GM19452 (cell line): ENCODE measurements around the gene TXLNB.

Source experiments
- ATAC-seq: cut with Tn5 transposase; IDR thresholded peaks from one replicate; pipeline ENCODE4 v1.9.1; 2021; ENCODE audit not compliant: unreplicated experiment

Gene TXLNB

DNA sequence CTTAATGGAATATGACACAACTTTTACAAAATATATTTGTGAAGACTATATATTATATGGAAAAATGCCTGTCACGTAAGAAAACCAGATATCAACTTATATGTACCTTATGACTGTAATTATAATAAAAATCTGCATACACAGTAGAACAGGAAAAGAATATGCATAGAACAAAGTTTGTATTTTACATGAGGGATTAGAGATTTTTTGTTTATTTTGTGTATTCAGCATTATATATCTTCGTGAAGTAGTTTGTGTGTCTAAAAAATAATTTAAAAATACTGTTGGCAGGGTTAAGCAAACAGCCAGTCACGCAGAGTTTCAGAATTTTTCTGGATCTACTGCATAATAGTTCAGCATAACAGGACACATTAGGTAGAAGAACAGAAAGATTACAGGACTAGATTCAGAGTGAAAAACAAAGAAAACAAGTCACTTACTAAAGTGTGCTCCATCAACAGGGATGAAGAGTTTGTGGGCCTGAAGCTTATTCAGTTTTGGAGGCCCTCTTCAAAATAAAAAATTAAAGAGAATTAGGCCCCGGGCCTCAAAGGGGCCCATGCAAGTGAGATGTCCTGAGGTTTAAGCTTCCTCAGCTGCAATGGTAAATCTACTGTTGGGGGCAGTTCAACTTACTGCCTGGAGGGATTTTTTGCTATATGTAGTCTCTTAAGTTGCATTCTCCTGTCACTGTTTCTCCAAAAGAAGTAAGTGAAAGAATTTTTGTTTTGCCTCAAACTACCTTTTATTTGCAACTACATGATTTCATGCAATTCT, 16.3 kb downstream of the TXLNB start:
- ATAC-seq, result no peak

DNA sequence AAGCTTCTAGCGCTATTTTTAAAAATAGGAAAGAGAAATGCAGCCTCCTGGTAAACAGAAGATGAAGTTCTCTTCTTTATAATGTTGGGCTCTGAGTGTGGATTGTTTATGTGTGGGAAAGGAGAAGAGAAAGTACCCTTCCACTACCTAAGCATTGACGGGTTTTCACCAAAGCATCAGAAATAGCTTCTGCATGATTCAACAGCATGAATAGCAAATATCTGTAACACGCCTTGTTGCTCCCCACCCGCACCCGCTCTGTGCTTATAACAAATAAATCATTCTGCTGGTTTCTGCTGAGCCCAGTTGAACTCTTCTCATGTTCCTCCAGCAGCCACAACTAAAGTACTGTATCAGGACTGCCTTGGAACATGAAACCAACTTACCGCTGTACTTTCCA, 20.7 kb downstream of the TXLNB start:
- peak; percentile 64 for ATAC-seq

DNA sequence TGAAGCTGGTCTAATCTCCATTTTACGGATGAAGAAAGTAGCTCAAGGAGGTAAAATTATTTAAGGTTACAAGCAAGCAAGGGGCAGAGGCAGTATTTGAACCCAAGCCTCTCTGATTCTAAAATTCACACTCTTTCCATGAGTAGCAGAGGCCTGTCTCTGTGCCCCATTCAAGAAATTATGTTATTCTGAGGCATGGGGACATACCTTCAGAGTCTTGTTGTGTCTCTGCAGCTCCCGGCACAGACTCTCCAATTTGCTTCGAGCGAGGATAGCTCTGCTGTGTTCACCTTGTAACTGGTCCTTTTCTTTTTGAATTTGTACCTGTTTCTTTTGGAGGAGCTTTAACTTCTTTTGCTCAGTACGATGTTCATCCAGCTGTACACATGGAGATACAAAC, 21.5 kb downstream of the TXLNB start:
- no peak for ATAC-seq

DNA sequence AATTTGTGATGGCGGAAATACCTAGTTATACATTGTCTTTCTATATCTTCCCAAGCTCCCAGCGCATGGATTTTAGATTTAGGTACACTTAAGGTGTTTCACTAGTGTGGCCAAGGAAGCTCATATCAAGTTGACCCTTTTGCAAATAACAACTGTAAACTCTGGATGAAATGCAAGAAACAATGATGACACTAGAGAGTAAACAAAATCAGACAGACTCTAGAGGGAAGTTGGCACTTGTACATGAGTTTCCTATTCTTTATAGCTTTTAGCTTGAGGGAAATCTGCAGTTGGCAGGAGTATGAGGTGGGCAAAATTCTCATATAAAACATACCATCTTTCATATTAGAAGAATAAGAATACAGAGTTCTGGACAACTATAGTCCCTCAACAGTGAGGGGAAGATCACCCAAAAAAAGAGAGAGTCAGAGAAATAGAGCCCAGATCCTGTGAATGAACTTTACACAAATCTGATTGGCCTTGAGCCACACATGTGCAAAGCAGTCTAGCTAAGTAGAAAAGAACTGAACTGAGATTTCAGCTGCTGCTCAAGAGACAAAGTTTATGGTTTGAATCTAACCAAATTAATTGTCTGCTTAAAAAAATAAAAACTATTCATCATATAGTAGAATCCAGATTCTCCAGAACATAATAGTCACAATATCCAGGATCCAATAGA, 26.1 kb downstream of the TXLNB start:
- ATAC-seq, result no peak

DNA sequence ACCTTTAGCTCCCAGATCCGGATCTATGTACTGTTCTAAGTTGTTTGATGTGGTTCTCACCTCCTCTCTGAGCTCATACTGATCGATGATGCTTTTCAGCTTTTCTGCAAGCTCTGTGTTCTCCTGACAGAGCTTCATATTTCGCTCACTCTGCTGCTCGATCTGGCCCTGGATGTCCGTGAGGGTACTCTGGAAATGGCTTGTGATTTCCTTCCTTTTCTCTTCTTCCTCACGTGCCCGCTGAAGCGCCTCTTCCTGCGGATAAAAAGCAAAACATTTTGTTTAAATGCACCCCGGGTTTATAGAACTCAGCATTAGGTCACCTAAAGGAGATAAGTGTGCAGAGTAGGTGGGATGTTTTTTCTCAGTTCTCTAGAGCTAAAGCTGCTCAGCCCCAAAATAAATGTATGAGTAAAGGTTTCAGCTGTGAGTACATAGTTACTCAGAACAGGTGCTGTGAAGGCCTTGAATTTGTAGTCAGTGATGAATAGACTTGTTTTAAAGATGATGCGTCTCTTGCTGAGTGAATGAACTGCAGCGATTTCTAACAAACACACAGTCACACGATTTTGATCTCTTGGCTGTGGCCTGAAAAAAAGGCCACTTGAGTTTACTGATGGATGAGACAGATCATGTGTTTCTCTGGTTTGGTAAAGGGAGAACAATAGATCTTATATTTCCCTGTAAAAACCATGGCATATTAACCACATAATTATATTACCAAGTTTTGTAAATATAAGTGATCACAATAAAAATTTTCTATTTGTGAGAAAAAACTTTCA, 29.1 kb downstream of the TXLNB start:
- peak; percentile 89 for ATAC-seq

DNA sequence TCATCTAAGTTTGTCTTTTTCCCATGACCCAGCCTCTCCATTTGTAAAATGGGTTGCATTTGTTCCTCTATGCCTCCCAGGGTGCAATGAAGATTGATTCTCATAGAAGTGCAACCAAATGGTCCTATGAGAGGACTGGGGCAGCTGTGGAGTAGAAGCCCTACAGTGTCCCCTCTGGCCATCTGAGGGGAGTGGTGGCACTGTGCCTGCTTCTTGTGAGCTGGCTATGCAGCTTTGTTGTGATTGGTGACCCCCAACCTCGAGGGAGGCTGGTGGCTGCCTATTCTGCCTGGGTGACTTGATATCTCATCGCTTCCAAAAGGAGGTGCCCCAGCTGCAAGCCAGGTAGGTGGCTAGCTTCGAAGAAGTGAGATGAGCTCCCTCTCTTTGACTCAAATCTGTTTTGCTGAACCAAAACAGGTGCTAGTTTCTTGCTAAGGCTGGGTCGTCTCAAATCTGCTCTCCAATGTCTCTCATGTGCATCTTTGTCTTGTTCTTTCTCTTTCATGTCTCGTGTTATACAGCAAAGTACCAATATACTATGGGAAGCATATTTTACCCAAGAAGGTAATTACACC, 33.9 kb downstream of the TXLNB start:
- no peak for ATAC-seq

DNA sequence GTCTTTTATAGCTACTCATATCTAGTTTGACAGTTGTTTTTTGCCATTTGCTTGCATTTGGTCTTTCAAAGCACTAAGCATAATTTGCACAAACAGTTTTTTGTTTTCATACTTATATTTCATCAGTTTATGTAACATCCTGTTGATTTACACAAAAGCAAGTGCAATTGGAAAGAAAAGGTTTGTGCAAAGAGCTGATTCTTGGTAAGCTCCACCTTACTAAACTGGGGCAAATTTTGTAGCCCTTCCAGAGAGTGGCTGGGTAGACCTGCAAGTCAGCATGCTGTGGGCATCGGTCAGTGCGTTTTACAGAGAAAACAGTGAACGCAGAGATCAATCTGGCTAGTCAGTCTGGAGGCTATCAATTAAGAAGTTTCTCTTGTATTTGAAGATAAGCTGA, 34.5 kb downstream of the TXLNB start:
- ATAC-seq, result no peak

DNA sequence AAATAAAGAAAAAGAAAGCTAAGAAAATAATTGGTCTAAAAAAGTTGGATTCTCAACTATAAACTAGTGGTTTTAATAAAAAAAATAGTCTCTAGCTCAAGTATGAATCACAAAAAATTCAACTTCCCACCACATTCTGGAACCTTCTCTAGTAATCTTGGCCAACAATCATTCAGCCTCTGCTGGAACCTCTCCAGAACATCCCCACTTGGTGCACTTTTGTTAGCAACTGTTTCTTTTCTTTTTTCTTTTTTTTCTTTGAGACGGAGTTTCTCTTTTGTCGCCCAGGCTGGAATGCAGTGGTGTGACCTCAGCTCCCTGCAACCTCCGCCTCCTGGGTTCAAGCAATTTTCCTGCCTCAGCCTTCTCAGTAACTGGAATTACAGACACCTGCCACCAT, 35.7 kb downstream of the TXLNB start:
- no peak for ATAC-seq

DNA sequence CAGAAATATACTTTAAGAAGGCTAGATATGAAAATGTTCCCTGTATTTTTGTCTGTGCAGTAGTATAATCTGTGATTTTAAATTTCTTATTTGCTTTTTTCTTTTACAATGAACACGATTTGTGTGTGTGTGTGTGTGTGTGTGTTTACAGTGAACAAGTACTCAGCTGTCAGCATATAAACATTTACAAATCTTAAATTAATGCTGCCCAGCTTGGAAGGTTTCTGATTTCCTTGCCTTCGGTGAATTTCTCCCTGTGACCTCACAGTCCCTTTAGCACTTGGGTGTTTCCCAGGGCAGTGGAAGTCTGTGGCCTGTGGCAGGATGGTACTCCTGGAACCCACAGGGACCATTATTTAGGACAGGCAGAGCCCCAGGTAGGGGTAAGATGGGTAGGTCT, 37.6 kb downstream of the TXLNB start:
- no peak for ATAC-seq

DNA sequence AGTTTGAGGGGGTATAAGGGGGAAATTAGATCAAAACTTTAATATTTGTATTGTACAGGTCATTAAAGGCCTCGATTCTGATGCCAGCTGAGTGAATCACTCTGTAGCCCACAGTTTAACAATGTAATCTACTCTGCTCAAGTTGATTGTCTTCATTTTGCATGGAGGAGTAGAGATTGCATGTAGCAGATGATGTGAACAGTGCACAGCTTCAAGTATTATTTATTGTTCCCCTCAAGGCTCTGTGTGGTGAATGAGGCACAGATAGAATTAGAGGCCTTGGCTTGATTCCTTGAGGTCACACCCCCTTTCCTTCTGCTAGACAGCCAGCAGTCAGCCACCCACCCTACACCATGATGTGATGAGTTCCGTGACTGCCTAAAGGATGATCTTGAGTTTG, 38.1 kb downstream of the TXLNB start:
- ATAC-seq, result no peak

DNA sequence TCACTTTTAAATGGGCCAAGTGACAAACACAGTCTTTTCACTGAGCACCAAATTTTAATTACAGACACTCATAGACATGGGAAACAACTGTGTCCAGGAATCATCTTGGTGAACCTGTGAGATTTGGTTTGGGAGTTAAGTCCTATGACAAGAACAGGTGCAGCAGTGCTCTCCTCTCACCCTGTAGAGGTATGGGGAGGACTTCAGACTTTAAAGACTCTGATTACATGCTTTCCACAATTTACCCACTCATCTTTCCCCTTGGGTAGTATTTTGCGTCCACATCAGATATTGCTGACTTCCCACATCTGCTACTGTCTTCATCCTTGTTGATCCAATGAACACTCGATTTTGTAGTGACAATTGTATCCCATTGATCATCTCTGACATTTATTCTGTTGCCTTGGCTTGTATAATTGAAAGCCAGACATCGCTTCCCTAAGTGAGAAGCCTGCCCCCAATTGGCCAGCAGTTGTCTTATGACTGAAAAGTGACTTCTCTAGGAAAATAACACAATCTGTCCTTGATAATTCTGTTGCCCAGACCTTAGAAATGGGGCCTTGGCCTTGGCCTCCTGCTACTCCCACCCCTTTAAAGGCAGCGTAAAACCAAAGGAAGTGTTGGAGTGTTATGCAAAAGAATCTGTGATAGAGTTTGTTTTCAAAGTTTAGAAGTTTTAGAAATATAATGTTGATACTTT, 40.0 kb downstream of the TXLNB start:
- no peak for ATAC-seq

DNA sequence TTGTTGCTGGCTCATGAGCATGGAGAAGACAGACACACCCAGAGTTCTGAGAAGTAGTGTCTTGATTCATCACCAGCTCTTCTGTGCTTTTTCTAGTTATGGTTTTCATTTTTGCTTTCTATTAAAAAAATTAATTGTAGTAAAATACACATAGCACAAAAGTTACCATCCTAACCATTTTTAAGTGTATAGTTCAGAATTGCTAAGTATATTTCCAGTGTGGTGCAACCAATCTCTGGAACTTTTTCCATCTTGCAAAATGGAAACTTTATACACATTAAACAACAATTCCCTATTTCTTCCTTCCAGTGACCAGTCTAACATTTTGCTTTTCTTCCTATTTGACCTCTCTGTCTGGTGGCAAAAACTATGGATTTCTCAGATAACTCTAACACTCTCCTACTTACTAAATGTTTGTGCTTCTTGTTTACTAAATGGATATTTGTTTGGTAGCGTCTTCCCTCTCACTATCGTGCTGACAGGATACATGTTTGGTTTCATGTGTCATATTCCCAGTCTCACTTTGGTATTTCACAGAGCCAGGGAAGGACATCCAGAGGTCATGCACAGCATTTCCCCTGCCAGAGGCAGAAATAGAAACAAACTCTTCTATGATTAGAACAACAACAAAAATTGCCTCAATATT, 40.6 kb downstream of the TXLNB start:
- peak; percentile 26 for ATAC-seq

DNA sequence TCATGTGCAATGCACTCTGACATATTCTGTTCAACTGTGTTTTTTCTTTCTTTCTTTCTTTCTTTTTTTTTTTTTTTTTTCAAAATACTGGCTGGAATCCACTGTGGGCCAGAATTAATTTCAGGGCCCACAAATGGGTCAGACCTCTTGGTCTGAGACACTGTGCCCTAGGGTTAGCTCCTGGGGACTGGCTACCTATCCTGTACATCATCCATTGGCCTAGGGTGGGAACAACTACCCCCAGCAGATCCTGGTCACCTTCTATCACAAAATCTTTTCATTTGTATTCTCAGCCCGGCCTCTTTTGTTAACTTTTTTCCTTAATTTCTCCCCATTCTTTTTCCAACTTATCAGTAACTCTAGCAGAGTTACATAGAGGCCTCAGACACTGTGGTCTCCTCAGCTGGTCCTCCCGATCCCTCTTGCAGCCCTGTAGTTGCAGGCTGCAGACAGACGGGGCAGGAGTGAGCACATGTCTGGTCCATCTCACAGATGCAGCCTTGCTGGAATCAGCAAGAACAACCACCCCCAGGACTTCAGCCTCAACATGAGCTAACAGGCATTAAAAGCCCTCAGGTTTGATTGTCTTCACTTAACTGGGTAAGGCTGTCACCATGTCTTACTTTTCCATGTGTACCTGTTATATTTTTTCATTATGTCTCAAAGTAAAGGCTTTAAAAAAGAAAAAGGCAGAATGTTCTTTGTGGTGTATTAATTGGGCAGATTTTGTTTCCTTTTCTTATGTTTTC, 41.3 kb downstream of the TXLNB start:
- ATAC-seq, result peak; percentile 99

DNA sequence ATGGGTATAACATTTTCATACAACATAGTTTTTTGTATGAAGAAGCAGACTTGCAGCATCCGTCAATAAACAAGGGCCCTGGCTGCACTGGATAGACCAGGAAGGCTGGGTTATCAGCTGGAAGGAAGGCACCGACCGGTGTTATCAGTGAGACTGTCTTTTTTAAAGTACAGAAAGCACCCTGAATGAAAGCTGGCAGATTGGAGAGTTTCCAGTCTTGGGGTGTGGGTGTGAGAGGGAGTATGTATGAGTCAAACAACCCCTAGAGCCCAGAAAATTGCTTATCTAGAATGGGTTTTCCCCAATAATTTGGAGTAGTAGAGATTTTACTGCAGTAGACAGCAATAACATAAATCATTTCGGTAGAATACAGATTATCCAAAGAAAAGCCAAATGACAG, 42.4 kb downstream of the TXLNB start:
- no peak for ATAC-seq

DNA sequence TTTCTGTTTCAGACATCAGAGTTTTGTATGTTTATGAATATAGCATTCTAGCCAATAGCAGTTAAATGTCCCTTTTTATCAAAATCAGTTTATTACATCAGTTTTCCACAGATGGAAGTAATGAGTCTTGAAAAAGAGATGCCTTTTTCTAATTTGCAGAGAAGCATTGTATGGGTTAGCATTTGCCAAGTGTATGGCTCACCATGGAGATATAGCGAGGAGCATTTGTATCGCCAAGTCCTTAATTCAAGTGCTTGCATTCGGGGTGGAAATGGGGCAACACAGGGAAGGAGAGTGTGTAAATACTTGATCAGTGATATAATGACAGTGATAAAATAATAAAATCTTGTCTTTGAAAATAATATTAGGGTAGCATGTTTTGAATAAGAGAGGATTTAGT, 42.9 kb downstream of the TXLNB start:
- ATAC-seq, result no peak

DNA sequence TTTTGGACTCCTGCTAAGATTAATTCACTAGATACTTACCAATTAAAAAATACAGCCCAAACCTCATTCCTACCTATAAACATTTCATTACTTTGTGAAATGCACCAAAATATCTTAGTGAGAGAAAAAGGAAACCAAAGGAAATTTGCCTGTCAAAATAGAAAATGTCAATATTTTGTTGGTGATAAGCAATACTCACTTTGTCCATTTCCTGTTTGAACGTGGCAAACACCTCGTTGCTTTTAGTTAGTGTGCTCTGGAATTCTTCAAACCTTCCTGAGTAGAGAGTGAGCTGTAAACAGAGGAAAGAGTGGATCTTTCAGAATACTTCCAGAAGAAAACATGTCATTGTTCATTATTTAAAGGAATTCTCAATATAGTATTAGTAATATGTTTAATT, 44.2 kb downstream of the TXLNB start:
- ATAC-seq, result no peak

DNA sequence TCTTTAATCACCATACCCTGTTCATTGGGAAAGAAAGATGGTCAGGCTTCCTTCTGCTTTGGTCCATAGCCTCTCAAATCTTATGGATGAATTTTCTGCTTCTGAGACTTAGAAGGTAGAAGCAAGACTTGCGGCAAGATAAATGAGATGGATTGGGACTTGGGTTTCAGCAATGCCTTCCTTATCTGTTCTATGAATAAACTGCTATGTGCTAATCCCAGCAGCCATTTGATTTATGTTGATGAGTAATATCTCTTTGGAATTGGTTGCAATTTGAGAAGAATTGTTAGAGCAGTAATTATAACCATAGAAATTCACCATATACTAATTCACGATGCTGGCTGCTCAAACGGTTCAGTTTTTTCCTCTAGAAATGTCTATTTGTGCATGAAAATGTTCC, 48.3 kb downstream of the TXLNB start:
- ATAC-seq, result no peak

DNA sequence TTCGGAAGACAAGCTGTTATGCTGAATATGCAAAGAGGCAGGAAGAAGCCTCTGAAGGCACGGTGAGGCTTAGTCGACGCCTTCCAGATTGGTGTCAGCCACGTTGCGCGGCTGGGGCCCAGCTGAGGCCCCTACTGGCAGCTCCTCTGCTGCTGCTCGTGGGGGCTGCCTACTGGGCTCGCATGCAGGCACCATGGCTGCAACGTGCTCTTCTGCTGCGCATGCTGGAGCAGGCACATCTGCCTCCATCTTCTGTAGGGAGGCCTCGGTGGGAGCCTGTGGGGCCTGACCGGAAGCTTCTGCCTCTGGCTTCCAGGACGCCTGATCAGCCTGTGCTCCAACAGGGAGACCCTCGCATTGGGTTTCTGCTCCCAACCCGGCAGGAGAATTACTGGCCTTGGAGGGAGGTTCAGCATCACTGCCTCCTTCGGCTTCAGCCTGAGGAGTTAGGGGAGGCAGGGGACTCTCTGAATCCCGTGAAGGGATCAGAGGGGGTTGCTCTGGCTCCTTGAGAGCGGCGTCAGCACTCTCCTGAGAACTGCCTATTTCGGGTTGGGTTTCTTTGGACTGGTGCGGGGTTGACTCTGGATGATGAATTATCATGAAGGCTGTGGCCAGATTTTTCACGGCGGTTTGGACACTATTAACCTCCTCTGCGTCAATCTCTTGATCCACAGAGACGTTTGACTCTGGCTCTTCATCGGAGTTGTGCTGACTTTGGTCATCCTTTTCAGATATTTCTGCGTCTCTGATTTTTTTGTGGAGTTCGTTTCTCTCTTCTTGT, 49.1 kb downstream of the TXLNB start:
- ATAC-seq, result no peak
